Right ventricle myocardium superior (tissue), 1 donor: ENCODE measurements around the gene ZNF473. TPM values are rescaled to one million over a fixed set of nuclear protein-coding genes. Genes with fewer than 3 reads are reported as not detected.
A peak's percentile ranks its signal among the peaks of the same experiment; 100 is the strongest.
"Not testable (repeated sequence)": the region's sequence is repeated elsewhere in the genome, so short reads cannot be mapped to it uniquely, and the experiment has no call there.

Source experiments
- ATAC-seq: fragments of 200-7000 bp; cut with Tn5 transposase; one replicate; pipeline ENCODE4 v1.9.1; 2020; ENCODE audit warnings: mild to moderate bottlenecking; ENCODE audit not compliant: poor library complexity
- DNase-seq: peaks from one replicate; pipeline ENCODE4 v3.0.0-alpha.2; 2020
- intact Hi-C: fragments of 100-400 bp; cut with DNase I; formaldehyde crosslinking; loops from one replicate; pipeline ENCODE4 v1.11.2; 2022
- total RNA-seq: library from RNA; stranded (reverse); fragmentation: NEBNext Ultra II Directional; extraction: Animal tissue kit (Norgen Biotek cat#: 25700); gene quantifications from one replicate; pipeline ENCODE4 v1.2.1, GENCODE V29; 2021
- donor health status: DM: no; HTN: yes; CAD: no; lungs with severe emphysema.

Gene ZNF473
- total RNA-seq, 1 donor from 2014 or later, result 3.7 TPM

- intact Hi-C loops, ATAC-seq, DNase-seq: not testable (repeated sequence)
Observed at GRCh38 chr19:50076581-50077355, 51.0 kb downstream of the ZNF473 start.

GRCh38 chr19:50079014-50079413, 53.2 kb downstream of the ZNF473 start:
- ATAC-seq, DNase-seq, intact Hi-C loops: not testable (repeated sequence)

GRCh38 chr19:50084440-50084839, 58.6 kb downstream of the ZNF473 start:
- ATAC-seq, intact Hi-C loops, DNase-seq: not testable (repeated sequence)

- intact Hi-C loops, DNase-seq, ATAC-seq: not testable (repeated sequence)
Observed at GRCh38 chr19:50087153-50087552, 61.3 kb downstream of the ZNF473 start.

- DNase-seq, ATAC-seq, intact Hi-C loops: not testable (repeated sequence)
Observed at GRCh38 chr19:50090706-50091105, 64.9 kb downstream of the ZNF473 start.

GRCh38 chr19:50091786-50092185, 66.0 kb downstream of the ZNF473 start:
- intact Hi-C loops, ATAC-seq, DNase-seq: not testable (repeated sequence)

GRCh38 chr19:50092597-50092996, 66.8 kb downstream of the ZNF473 start:
- intact Hi-C loops, ATAC-seq, DNase-seq: not testable (repeated sequence)

- intact Hi-C loops, DNase-seq, ATAC-seq: not testable (repeated sequence)
Observed at GRCh38 chr19:50097884-50098283, 72.1 kb downstream of the ZNF473 start.

GRCh38 chr19:50098892-50099291, 73.1 kb downstream of the ZNF473 start:
- ATAC-seq, intact Hi-C loops: not testable (repeated sequence)
- DNase-seq, result peak; percentile 72

- ATAC-seq, result not testable (repeated sequence)
Observed at GRCh38 chr19:50099696-50100095, 73.9 kb downstream of the ZNF473 start.

GRCh38 chr19:50100946-50101345, 75.1 kb downstream of the ZNF473 start:
- ATAC-seq, DNase-seq, intact Hi-C loops: not testable (repeated sequence)

More at GRCh38 chr19:50099696-50100095, 73.9 kb downstream of the ZNF473 start:
- intact Hi-C loops, result not testable (repeated sequence)
- DNase-seq, result peak; percentile 18

Other genes starting within 250 kb of the ZNF473 start
- 19.8 TPM for gene FUZ, start 212.7 kb upstream of the ZNF473 start, total RNA-seq
- 83.4 TPM for gene MED25, start 207.7 kb upstream of the ZNF473 start, total RNA-seq
- gene PTOV1, start 174.8 kb upstream of the ZNF473 start, total RNA-seq, result 120 TPM
- 36.3 TPM for gene PNKP, start 158.4 kb upstream of the ZNF473 start, total RNA-seq
- gene AKT1S1, start 148.7 kb upstream of the ZNF473 start, total RNA-seq, result 35.0 TPM
- gene TBC1D17, start 148.3 kb upstream of the ZNF473 start, total RNA-seq, result 46.0 TPM
- not detected for gene IL4I1, start 129.1 kb upstream of the ZNF473 start, total RNA-seq
- gene ATF5, start 96.8 kb upstream of the ZNF473 start, total RNA-seq, result 7.2 TPM
- gene NUP62, start 96.5 kb upstream of the ZNF473 start, total RNA-seq, result 28.2 TPM
- gene SIGLEC11, start 64.8 kb upstream of the ZNF473 start, total RNA-seq, result 0.75 TPM
- 22.2 TPM for gene VRK3, start 633 bp upstream of the ZNF473 start, total RNA-seq
- gene IZUMO2, start 137.3 kb downstream of the ZNF473 start, total RNA-seq, result not detected
- 121 TPM for gene MYH14, start 177.6 kb downstream of the ZNF473 start, total RNA-seq